CD4-positive, alpha-beta memory T cell (primary cell): ENCODE measurements around the gene TBC1D3H. TPM values are rescaled to one million over a fixed set of nuclear protein-coding genes. Genes with fewer than 3 reads are reported as not detected.
"Not testable (repeated sequence)": the region's sequence is repeated elsewhere in the genome, so short reads cannot be mapped to it uniquely, and the experiment has no call there.

Experiments
- CTCF ChIA-PET: fragments of 350-600 bp; sonication (Branson Sonifier 250); formaldehyde crosslinking; loops from one replicate; lab custom pipeline; 2021; ENCODE audit warnings: inconsistent platforms; ENCODE audit not compliant: partially characterized antibody; lab: Charles Lee
- POLR2A ChIA-PET: fragments of 350-600 bp; sonication (Branson Sonifier 250); formaldehyde crosslinking; loops from one replicate; lab custom pipeline; 2021; ENCODE audit not compliant: partially characterized antibody; lab: Charles Lee
- DNase-seq, 5 donors: peaks; one replicate each; pipeline versions ENCODE4 v3.0.0 to v3.0.0-alpha.2; 2020 to 2022; ENCODE audit warnings: mixed read lengths in 1 of 5
- H3K27ac ChIP-seq: one replicate; pipeline ENCODE4 v1.7.0; 2013; ENCODE audit warnings: low read depth, low read length
- H3K27me3 ChIP-seq: 2 replicates; pipeline ENCODE4 v1.7.0; 2013; ENCODE audit warnings: mild to moderate bottlenecking, low read length, moderate library complexity; ENCODE audit not compliant: insufficient read depth
- H3K36me3 ChIP-seq: 2 replicates; pipeline ENCODE4 v1.7.0; 2013; ENCODE audit warnings: mild to moderate bottlenecking, low read length, moderate library complexity; ENCODE audit not compliant: insufficient read depth
- H3K4me1 ChIP-seq: 2 replicates; pipeline ENCODE4 v1.7.0; 2013; ENCODE audit warnings: mild to moderate bottlenecking, low read length, moderate library complexity; ENCODE audit not compliant: insufficient read depth
- H3K4me3 ChIP-seq, 2 donors: one replicate each; pipeline ENCODE4 v1.7.0; 2013; ENCODE audit warnings: low read length in 2 of 2, mild to moderate bottlenecking in 1 of 2
- H3K9me3 ChIP-seq, 2 donors: one replicate each; pipeline ENCODE4 v1.7.0; 2013; ENCODE audit warnings: low read length in 2 of 2, control low read depth in 1 of 2; ENCODE audit not compliant: control insufficient read depth in 1 of 2
- H3K27ac Mint-ChIP-seq, 7 donors: one replicate each; pipeline ENCODE4 v1.8.0; 2020 to 2021; ENCODE audit warnings: mixed read lengths in 7 of 7, mild to moderate bottlenecking in 6 of 7, inconsistent platforms in 3 of 7, moderate library complexity in 3 of 7
- H3K27me3 Mint-ChIP-seq, 2 donors: one replicate each; pipeline ENCODE4 v1.8.0; 2020 to 2021; ENCODE audit warnings: mixed read lengths in 2 of 2
- H3K36me3 Mint-ChIP-seq, 2 donors: one replicate each; pipeline ENCODE4 v1.8.0; 2020 to 2021; ENCODE audit warnings: mixed read lengths in 2 of 2, inconsistent platforms in 1 of 2, mild to moderate bottlenecking in 1 of 2
- H3K4me1 Mint-ChIP-seq, 4 donors: one replicate each; pipeline ENCODE4 v1.8.0; 2020 to 2021; ENCODE audit warnings: mixed read lengths in 4 of 4, mild to moderate bottlenecking in 1 of 4
- H3K4me3 Mint-ChIP-seq, 8 donors: one replicate each; pipeline ENCODE4 v1.8.0; 2020 to 2021; ENCODE audit warnings: mixed read lengths in 8 of 8, mild to moderate bottlenecking in 7 of 8, moderate library complexity in 6 of 8, inconsistent platforms in 3 of 8
- H3K9me3 Mint-ChIP-seq, 8 donors: one replicate each; pipeline ENCODE4 v1.8.0; 2020 to 2021; ENCODE audit warnings: mixed read lengths in 8 of 8, mild to moderate bottlenecking in 5 of 8, inconsistent platforms in 3 of 8, moderate library complexity in 1 of 8
- intact Hi-C: fragments of 100-400 bp; cut with micrococcal nuclease; formaldehyde crosslinking; loops from one replicate; pipeline ENCODE4 v1.15.1; 2023
- polyA plus RNA-seq, 2 donors: library from polyadenylated mRNA; unstranded; fragments of 300-500 nt; fragmentation: Illumina TruSeq; gene quantifications; one replicate each; pipeline ENCODE4 v1.2.3, GENCODE V29; 2021
- total RNA-seq, 2 experiments: library from RNA; stranded (reverse); gene quantifications; one replicate each; pipeline ENCODE4 v1.2.3, GENCODE V29; 2021

TBC1D3H gene
- total RNA-seq (not detected), polyA plus RNA-seq (not detected)

DNA sequence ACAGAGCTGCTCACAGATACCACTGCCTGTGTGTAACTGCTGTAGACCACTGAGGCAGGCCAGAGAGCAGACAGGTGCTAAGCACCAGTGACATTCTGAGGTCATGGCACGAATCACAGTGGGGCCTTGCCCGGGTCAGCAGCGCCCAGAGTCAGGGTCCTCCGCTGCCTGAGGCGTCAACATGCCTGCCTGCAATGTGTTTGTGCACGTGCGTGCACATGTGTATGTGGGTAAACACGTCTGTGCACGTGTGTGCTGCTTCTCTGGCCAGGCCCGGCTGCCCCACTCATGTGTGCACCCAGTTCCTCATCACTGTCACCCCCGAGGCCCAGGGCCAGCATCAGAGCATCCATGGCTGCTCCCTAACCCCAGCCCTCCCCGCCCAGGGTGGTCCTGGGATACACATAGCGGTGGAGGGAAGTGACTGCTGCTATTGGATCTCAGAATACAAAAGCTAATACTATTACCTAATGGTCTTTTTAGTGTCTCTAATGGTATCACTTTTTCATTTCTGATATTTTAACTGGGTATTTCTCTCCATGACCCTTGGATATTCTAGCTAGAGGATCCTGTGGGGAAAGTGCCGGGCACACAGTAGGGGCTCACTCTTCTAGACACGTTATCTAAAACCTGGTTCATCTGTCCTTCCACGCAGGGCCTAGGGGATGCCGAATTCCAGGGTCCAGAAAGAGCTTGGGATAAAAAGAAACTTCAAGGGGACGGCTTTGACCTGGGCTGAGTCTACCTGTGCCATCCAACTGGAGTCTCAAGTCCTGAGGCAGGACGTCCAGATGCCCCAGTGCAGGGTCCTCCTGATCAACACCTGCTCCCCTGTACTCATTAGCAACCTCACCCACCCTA lies at the start of gene TBC1D3H:
Gene TBC1D3H, minus strand, starts transcription at position 51 of the 861 bp plus-strand sequence. CDS start 1,540 bp downstream, outside the sequence.
- H3K27ac Mint-ChIP-seq, H3K36me3 ChIP-seq, intact Hi-C loops, H3K27me3 Mint-ChIP-seq, H3K4me1 ChIP-seq, H3K4me3 ChIP-seq, H3K4me1 Mint-ChIP-seq, POLR2A ChIA-PET, DNase-seq, H3K27me3 ChIP-seq, H3K9me3 Mint-ChIP-seq, H3K4me3 Mint-ChIP-seq, H3K9me3 ChIP-seq, H3K36me3 Mint-ChIP-seq, CTCF ChIA-PET, H3K27ac ChIP-seq: not testable (repeated sequence)

DNA sequence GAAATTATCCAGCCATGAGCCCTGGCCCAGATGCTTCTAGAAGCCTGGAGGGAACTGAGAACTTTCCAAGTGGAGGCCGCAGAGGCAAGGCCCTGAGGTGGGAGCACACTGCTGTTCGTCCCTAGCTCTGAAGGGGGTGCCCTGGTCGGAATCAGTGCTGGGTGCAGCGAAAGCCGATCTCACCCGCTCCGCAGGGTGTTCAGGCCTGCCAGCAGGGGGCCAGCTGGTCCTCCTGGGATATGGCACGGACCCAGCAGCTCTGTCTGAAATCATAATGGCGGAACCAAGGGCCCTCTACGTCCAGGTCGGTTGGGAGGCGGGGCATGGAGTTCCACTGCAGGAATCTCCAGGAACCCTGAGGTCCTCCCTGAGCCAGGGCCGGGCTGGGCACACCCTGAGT lies 40.7 kb upstream of the TBC1D3H start:
- not testable (repeated sequence) for H3K4me1 Mint-ChIP-seq

DNA sequence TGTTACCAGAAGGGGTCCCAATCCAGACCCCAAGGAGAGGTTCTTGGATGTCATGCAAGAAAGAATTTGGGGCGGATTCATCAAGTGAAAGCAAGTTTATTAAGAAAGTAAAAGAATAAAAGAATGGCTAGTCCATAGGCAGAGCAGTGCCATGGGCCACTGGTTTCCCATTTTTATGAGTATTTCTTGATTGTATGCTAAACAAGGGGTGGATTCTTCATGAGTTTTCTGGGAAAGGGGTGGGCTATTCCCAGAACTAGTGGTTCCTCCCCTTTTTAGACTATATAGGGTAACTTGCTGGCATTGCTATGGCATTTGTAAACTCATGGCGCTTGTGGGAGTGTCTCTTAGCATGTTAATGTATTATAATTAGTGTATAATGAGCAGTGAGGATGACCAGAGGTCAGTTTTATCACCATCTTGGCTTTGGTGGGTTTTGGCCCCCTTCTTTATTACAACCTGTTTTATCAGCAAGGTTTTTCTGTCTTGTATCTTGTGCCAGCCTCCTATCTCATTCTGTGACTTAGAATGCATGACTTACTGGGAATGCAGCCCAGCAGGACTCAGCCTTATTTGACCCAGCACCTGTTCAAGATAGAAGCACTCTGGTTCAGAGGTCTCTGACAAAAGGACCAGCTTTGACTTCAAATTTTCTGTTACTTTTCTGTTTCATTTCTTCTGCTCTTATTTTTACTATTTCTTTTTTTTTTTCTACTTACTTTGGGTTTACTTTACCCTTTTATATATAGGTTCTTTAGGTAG lies 27.1 kb upstream of the TBC1D3H start:
- H3K27ac Mint-ChIP-seq, H3K27me3 ChIP-seq, H3K4me1 Mint-ChIP-seq, H3K27ac ChIP-seq, H3K9me3 ChIP-seq, H3K4me3 ChIP-seq, H3K27me3 Mint-ChIP-seq, CTCF ChIA-PET, POLR2A ChIA-PET, H3K4me3 Mint-ChIP-seq, H3K36me3 Mint-ChIP-seq, H3K4me1 ChIP-seq, H3K9me3 Mint-ChIP-seq, H3K36me3 ChIP-seq, intact Hi-C loops, DNase-seq: not testable (repeated sequence)

More for the DNA sequence above, 40.7 kb upstream of the TBC1D3H start:
- H3K4me3 Mint-ChIP-seq, H3K4me3 ChIP-seq, intact Hi-C loops, H3K4me1 ChIP-seq, H3K9me3 Mint-ChIP-seq, H3K27ac Mint-ChIP-seq, H3K27ac ChIP-seq, H3K9me3 ChIP-seq, H3K27me3 ChIP-seq, CTCF ChIA-PET, H3K27me3 Mint-ChIP-seq, H3K36me3 Mint-ChIP-seq, H3K36me3 ChIP-seq, POLR2A ChIA-PET: not testable (repeated sequence)
- DNase-seq, result peak in 1 of 5 donors; percentile 5

DNA sequence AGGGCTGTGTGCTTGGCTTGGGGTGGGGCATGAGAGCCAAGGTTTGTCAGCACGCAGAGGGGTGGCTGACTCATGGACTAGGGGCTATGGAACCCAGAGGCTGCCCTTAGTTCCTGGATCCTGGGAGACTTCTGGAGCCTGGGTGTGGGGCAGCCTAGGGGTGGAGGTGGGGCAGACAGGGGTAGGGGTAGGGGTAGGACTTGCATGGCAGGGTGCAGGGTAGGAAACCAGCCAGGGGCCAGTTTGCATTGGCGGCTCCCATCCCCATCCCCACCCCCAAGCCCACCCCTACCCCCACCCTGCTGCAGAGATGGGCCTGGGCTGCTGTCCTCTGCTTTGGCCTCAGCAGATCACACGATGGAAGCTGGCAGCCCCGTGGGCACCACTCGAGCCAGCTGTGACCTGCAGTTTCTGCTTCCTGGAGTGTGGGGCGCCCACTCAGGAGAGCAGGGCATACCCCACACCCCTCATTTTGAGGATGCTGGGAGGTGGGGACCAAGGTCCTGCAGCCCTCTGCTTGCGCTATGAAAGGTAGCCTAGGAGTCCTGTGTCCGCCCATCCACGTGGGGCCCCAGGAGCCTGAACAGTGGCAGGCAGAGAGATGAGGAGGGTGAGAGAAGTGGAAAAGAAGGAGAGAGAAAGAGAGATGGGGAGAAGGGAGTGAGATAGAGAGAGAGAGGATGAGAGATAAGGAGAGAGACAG lies 2.9 kb upstream of the TBC1D3H start:
- DNase-seq, H3K36me3 Mint-ChIP-seq, H3K4me3 Mint-ChIP-seq, H3K9me3 ChIP-seq, H3K4me1 Mint-ChIP-seq, POLR2A ChIA-PET, H3K4me3 ChIP-seq, H3K36me3 ChIP-seq, H3K27me3 Mint-ChIP-seq, CTCF ChIA-PET, H3K27ac ChIP-seq, H3K4me1 ChIP-seq, intact Hi-C loops, H3K27me3 ChIP-seq, H3K27ac Mint-ChIP-seq, H3K9me3 Mint-ChIP-seq: not testable (repeated sequence)

DNA sequence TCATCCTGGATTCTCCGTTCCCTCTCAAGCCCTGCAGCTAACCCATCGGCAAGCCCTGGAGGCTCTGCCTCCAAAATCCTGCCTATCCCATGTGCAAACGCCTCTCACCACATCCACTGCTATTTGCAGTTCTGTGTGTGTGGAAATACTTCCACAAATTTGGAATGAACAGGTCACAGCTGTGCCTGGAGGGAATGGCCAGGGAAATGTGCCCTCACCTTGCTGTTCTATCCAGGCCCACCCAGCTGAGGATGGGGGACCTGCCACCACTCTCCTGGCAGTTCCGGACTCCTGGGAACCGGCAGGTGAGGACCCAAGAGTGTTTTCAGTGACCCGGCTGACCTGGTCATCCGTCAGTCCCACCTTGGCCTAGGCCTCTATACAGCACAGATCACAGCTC lies 12.3 kb downstream of the TBC1D3H start:
- H3K36me3 ChIP-seq, H3K4me1 ChIP-seq, H3K4me1 Mint-ChIP-seq, H3K27ac Mint-ChIP-seq, intact Hi-C loops, H3K27me3 ChIP-seq, DNase-seq, H3K27ac ChIP-seq, POLR2A ChIA-PET, H3K4me3 Mint-ChIP-seq, H3K27me3 Mint-ChIP-seq, H3K9me3 ChIP-seq, H3K4me3 ChIP-seq, CTCF ChIA-PET, H3K9me3 Mint-ChIP-seq, H3K36me3 Mint-ChIP-seq: not testable (repeated sequence)

DNA sequence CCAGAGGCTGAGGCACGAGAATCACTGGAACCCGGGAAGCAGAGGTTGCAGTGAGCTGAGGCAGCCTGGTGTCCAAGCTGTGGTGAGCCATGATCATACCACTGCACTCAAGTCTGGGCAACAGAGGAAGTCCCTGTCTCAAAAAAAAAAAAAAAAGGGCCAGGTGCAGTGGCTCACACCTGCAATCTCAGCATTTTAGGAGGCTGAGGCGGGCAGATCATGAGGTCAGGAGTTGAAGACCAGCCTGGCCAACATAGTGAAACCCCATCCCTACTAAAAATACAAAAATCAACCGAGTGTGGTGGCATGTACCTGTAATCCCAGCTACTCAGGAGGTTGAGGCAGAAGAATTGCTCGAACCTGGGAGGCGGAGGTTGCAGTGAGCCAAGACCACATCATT lies 25.7 kb downstream of the TBC1D3H start:
- H3K4me3 ChIP-seq, H3K27ac Mint-ChIP-seq, H3K27ac ChIP-seq, H3K36me3 Mint-ChIP-seq, POLR2A ChIA-PET, H3K4me1 ChIP-seq, CTCF ChIA-PET, H3K36me3 ChIP-seq, intact Hi-C loops, H3K27me3 ChIP-seq, H3K9me3 ChIP-seq, DNase-seq, H3K4me1 Mint-ChIP-seq, H3K27me3 Mint-ChIP-seq, H3K9me3 Mint-ChIP-seq, H3K4me3 Mint-ChIP-seq: not testable (repeated sequence)
